Suprapubic skin (tissue), 3 donors: ENCODE results near the gene RSRC1.

Source experiments
- CTCF ChIP-seq, 2 donors: fragments of 200-600 bp in 1 of 2; fragments of 450-650 bp in 1 of 2; sonication (generic) in 1 of 2; IDR thresholded peaks; one replicate each; pipeline ENCODE4 v1.5.1; 2016 to 2019; ENCODE audit warnings: antibody characterized with exemption in 2 of 2, mild to moderate bottlenecking in 1 of 2, moderate library complexity in 1 of 2
- EP300 ChIP-seq: sonication (generic); formaldehyde crosslinking; IDR thresholded peaks from one replicate; pipeline ENCODE4 v1.6.1; 2017; ENCODE audit warnings: antibody characterized with exemption
- POLR2A ChIP-seq, 2 donors: fragments of 450-650 bp; IDR thresholded peaks; one replicate each; pipeline ENCODE4 v1.6.1; 2017; ENCODE audit warnings: antibody characterized with exemption in 2 of 2, mild to moderate bottlenecking in 2 of 2, moderate library complexity in 2 of 2

- TF ChIP-seq POLR2A (IDR thresholded peaks at IDR 0.05) (no peak), CTCF (IDR thresholded peaks at IDR 0.05) (no peak), EP300 (no peak)
Observed at GRCh38 chr3:158181096-158181495, 71.2 kb downstream of the RSRC1 start.
